HCT116 (cell line): ENCODE results near the gene SNORC. TPM values are rescaled to one million over a fixed set of nuclear protein-coding genes. Genes with fewer than 3 reads are reported as not detected.

ENCODE experiments used
- ATAC-seq: fragments of 200-7000 bp; cut with Tn5 transposase; 2 replicates; pipeline ENCODE4 v1.9.1; 2020; ENCODE audit warnings: mild to moderate bottlenecking, moderate library complexity
- BruUV-seq: library from RNA; stranded (reverse); fragments of 400-500 nt; replicated peaks from 2 replicates; lab custom pipeline; 2021; lab: Mats Ljungman, UMichigan
- CTCF ChIA-PET: fragments of 300-600 bp; sonication (Branson Sonifier 250); formaldehyde crosslinking; loops from one replicate; lab custom pipeline; 2021; ENCODE audit warnings: antibody characterized with exemption; lab: Charles Lee
- POLR2A ChIA-PET: fragments of 300-600, 350-600 bp; sonication (Branson Sonifier 250); formaldehyde crosslinking; loops from one replicate; lab custom pipeline; 2021; ENCODE audit warnings: antibody characterized with exemption; lab: Charles Lee
- RAD21 ChIA-PET, 2 experiments: fragments of 300-600 bp; sonication (Branson Sonifier 250); formaldehyde crosslinking; loops; one replicate each; lab custom pipeline; 2023; ENCODE audit warnings: low total read pairs in 2 of 2; ENCODE audit not compliant: uncharacterized antibody in 2 of 2, unreplicated experiment in 2 of 2, low non-redundant PET in 1 of 2; lab: Charles Lee
- DNase-seq: peaks from one replicate; pipeline ENCODE4 v3.0.0-alpha.2; 2010; ENCODE audit warnings: low read depth, low spot score
- H2AFZ ChIP-seq: fragments of 200-600 bp; shearing (Covaris generic), sonication (generic); 2 replicates; pipeline ENCODE4 v1.6.1; 2017; ENCODE audit warnings: low read depth, mixed run types, mixed read lengths, antibody characterized with exemption, low read length; ENCODE audit not compliant: poor library complexity, severe bottlenecking
- H3K27ac ChIP-seq: 2 replicates; pipeline ENCODE4 v1.5.1; 2012; ENCODE audit warnings: low read depth, low read length
- H3K27me3 ChIP-seq: fragments of 200-600 bp; sonication (generic); 2 replicates; pipeline ENCODE4 v1.6.1; 2016; ENCODE audit warnings: mixed run types, low read length, mixed read lengths; ENCODE audit not compliant: insufficient read depth
- H3K36me3 ChIP-seq, 2 experiments: fragments of 200-500 bp in 1 of 2; fragments of 200-600 bp in 1 of 2; sonication (Bioruptor generic) in 1 of 2; sonication (generic) in 1 of 2; 2 replicates each; pipeline versions ENCODE4 v1.5.1 to v1.6.1; 2014 to 2016; ENCODE audit warnings: low read length in 2 of 2, inconsistent platforms in 1 of 2, mixed read lengths in 1 of 2, mixed run types in 1 of 2; ENCODE audit not compliant: insufficient read depth in 2 of 2, control insufficient read depth in 1 of 2
- H3K4me1 ChIP-seq, 2 experiments: fragments of 200-600 bp in 1 of 2; sonication (generic) in 1 of 2; 2 replicates each; pipeline versions ENCODE4 v1.5.1 to v1.6.1; 2012 to 2017; ENCODE audit warnings: low read length in 2 of 2, inconsistent platforms in 1 of 2, mild to moderate bottlenecking in 1 of 2, mixed read lengths in 1 of 2, mixed run types in 1 of 2, moderate library complexity in 1 of 2; ENCODE audit not compliant: insufficient read depth in 2 of 2, control insufficient read depth in 1 of 2
- H3K4me2 ChIP-seq: fragments of 200-600 bp; sonication (generic); 2 replicates; pipeline ENCODE4 v1.6.1; 2017; ENCODE audit warnings: mixed run types, low read length, mixed read lengths
- H3K4me3 ChIP-seq, 2 experiments: fragments of 200-600 bp in 1 of 2; sonication (generic) in 1 of 2; replicated peaks in 1 of 2; 2 replicates each; pipeline ENCODE4 v1.5.1; 2011 to 2016; ENCODE audit warnings: low read length in 2 of 2, control low read depth in 1 of 2, low read depth in 1 of 2, mild to moderate bottlenecking in 1 of 2, mixed read lengths in 1 of 2, mixed run types in 1 of 2
- H3K79me2 ChIP-seq: fragments of 200-600 bp; sonication (generic); 2 replicates; pipeline ENCODE4 v1.6.1; 2017; ENCODE audit warnings: mild to moderate bottlenecking, mixed run types, low read length, moderate library complexity, mixed read lengths; ENCODE audit not compliant: insufficient read depth
- H3K9ac ChIP-seq: fragments of 200-600 bp; sonication (generic); 2 replicates; pipeline ENCODE4 v1.6.1; 2016; ENCODE audit warnings: low read length, mixed read lengths
- H3K9me2 ChIP-seq: fragments of 200-600 bp; sonication (generic), shearing (Covaris generic); 2 replicates; pipeline ENCODE4 v1.6.1; 2017; ENCODE audit warnings: mixed run types, mild to moderate bottlenecking, moderate library complexity; ENCODE audit not compliant: insufficient read depth
- H3K9me3 ChIP-seq, 2 experiments: fragments of 200-500 bp in 1 of 2; fragments of 200-600 bp in 1 of 2; sonication (Bioruptor generic) in 1 of 2; sonication (generic) in 1 of 2; 2 replicates each; pipeline ENCODE4 v1.6.1; 2014 to 2017; ENCODE audit warnings: low read length in 2 of 2, mixed read lengths in 2 of 2, inconsistent platforms in 1 of 2, low read depth in 1 of 2, mild to moderate bottlenecking in 1 of 2, mixed run types in 1 of 2, moderate library complexity in 1 of 2; ENCODE audit not compliant: control insufficient read depth in 1 of 2, insufficient read depth in 1 of 2
- H4K20me1 ChIP-seq: fragments of 200-600 bp; sonication (generic), shearing (Covaris generic); 2 replicates; pipeline ENCODE4 v1.6.1; 2017; ENCODE audit warnings: mixed run types, mild to moderate bottlenecking, moderate library complexity; ENCODE audit not compliant: insufficient read depth
- CBX3 ChIP-seq: IDR thresholded peaks from 2 replicates; pipeline ENCODE4 v1.6.1; 2012; ENCODE audit warnings: low read depth
- CTCF ChIP-seq, 3 experiments: fragments of 200-600 bp in 1 of 3; sonication (generic) in 1 of 3; IDR thresholded peaks in 2 of 3; conservative IDR thresholded peaks in 1 of 3; 2 replicates each; pipeline ENCODE4 v1.5.1; 2012 to 2017; ENCODE audit warnings: low read depth in 2 of 3, low read length in 2 of 3, antibody characterized with exemption in 1 of 3, borderline replicate concordance in 1 of 3, control low read depth in 1 of 3, mild to moderate bottlenecking in 1 of 3, mixed read lengths in 1 of 3, mixed run types in 1 of 3, moderate library complexity in 1 of 3; ENCODE audit not compliant: insufficient read depth in 1 of 3
- ELF1 ChIP-seq: IDR thresholded peaks from 2 replicates; pipeline ENCODE4 v1.6.1; 2012; ENCODE audit warnings: low read depth, borderline replicate concordance
- EZH2 ChIP-seq: fragments of 200-600 bp; sonication (generic); IDR thresholded peaks from 2 replicates; pipeline ENCODE4 v1.6.1; 2017; ENCODE audit warnings: antibody characterized with exemption, mixed run types
- JUND ChIP-seq: IDR thresholded peaks from 2 replicates; pipeline ENCODE4 v1.6.1; 2012
- POLR2A ChIP-seq: IDR thresholded peaks from 2 replicates; pipeline ENCODE4 v1.7.0; 2011; ENCODE audit warnings: borderline replicate concordance; ENCODE audit not compliant: insufficient read depth, insufficient read length; ENCODE audit errors: extremely low read depth
- ZBTB33 ChIP-seq: IDR thresholded peaks from 2 replicates; pipeline ENCODE4 v1.6.1; 2011; ENCODE audit warnings: mild to moderate bottlenecking, low read length, moderate library complexity; ENCODE audit not compliant: insufficient replicate concordance; ENCODE audit errors: extremely low read depth
- ZFX ChIP-seq: fragments of 450-650 bp; IDR thresholded peaks from 2 replicates; pipeline ENCODE4 v1.6.1; 2017
- ZNF274 ChIP-seq: fragments of 200-500 bp; sonication (Bioruptor generic); IDR thresholded peaks from 2 replicates; pipeline ENCODE4 v1.6.1; 2014; ENCODE audit warnings: mild to moderate bottlenecking, low read depth, low read length, inconsistent platforms
- intact Hi-C: fragments of 100-400 bp; cut with micrococcal nuclease; formaldehyde crosslinking; loops from 2 replicates; pipeline ENCODE4 v1.10.0; 2022
- total RNA-seq: library from RNA; stranded (reverse); gene quantifications from one replicate; pipeline ENCODE4 v1.2.1, GENCODE V29; 2021; ENCODE audit not compliant: unreplicated experiment

SNORC gene
- total RNA-seq, 1 experiment from 2014 or later = 14.0 TPM

- Histone ChIP-seq H3K9ac (no peak overlapping the region), H4K20me1 (no peaks in the 10 kb centered on the region), H3K27ac (peak overlapping the region; percentile 72; the same call in 1 of the 2 replicates), H3K27me3 (no peaks in the 10 kb centered on the region), H3K4me2 (peak overlapping the region; percentile 75; the same call in 1 of the 2 replicates), H3K79me2 (no peaks in the 10 kb centered on the region), H3K4me3 (no peak overlapping the region), H3K9me3 (no peaks in the 10 kb centered on the region), H3K9me2 (no peaks in the 10 kb centered on the region), H2AFZ (no peak overlapping the region), H3K4me1 (peaks cover 54 to 64% of the 10 kb centered on the region in 2 experiments)
- CTCF ChIA-PET = interaction anchor here (0.6 to 2.9 kb wide), 13 partner anchors 9 to 393 kb away, joined by 3 to 32 read pairs (median 3); partner anchors contain the start of genes NEU2 and SNORC
- RAD21 ChIA-PET = interaction anchor here (1.7 to 1.8 kb wide), 2 partner anchors 128 to 176 kb away, joined by 6 to 7 read pairs; no protein-coding TSS in a partner anchor
- BruUV-seq = no TSS peak
- intact Hi-C loops = loop anchor here (1.0 to 5.0 kb wide), 4 partner anchors 130 to 399 kb away; partner anchors contain the start of gene ATG16L1
- no peak for DNase-seq
- POLR2A ChIA-PET = no interaction called here
- TF ChIP-seq ZBTB33 = no peak
- no peak for TF ChIP-seq ZNF274
- TF ChIP-seq ZFX = no peak
- no peak for TF ChIP-seq POLR2A
- no peak for TF ChIP-seq JUND
- TF ChIP-seq EZH2 = no peak
- TF ChIP-seq CTCF (IDR thresholded peaks at IDR 0.05 in 2 of 3, conservative IDR thresholded peaks at IDR 0.05 in 1 of 3; ENCODE audit: borderline replicate concordance in 1 of 3, insufficient read depth in 1 of 3, low read depth in 2 of 3, low read length in 2 of 3) = no peak
- TF ChIP-seq ELF1 = no peak
- TF ChIP-seq CBX3 = no peak
- TF ChIP-seq, all 23 proteins: peak for 0
- ATAC-seq = no peak
- peaks cover 6 to 17% of the 10 kb centered on the region in 2 experiments; a peak in 3 of 4 replicates for H3K36me3 ChIP-seq
Observed at GRCh38 chr2:232852676-232853075, 17.4 kb upstream of the SNORC start.
